ENCODE measurements around the gene NMNAT1.
A peak's percentile ranks its signal among the peaks of the same experiment; 100 is the strongest.
"Not testable (repeated sequence)": the region's sequence is repeated elsewhere in the genome, so short reads cannot be mapped to it uniquely, and the experiment has no call there.

Gene NMNAT1

GRCh38 chr1:9942939-9943788 is at the start of gene NMNAT1, which contains the start of gene LZIC:
Gene NMNAT1, plus strand, starts transcription at chr1:9943475. Its CDS starts 28,599 bp downstream, at chr1:9972074.
Gene LZIC, minus strand, starts transcription at chr1:9943391. Its CDS starts 6,772 bp downstream, at chr1:9936619.
- DNase-seq (ENCODE audit: low spot score): peak; percentile 94

GRCh38 chr1:9894115-9894514 is 49.2 kb upstream of the NMNAT1 start:
- DNase-seq (ENCODE audit: low spot score): no peak

- no peak for DNase-seq (ENCODE audit: low spot score)
Measured at GRCh38 chr1:9900142-9901043, 42.9 kb upstream of the NMNAT1 start.

- no peak for DNase-seq (ENCODE audit: low spot score)
Measured at GRCh38 chr1:9901148-9902059, 41.9 kb upstream of the NMNAT1 start.

DNA sequence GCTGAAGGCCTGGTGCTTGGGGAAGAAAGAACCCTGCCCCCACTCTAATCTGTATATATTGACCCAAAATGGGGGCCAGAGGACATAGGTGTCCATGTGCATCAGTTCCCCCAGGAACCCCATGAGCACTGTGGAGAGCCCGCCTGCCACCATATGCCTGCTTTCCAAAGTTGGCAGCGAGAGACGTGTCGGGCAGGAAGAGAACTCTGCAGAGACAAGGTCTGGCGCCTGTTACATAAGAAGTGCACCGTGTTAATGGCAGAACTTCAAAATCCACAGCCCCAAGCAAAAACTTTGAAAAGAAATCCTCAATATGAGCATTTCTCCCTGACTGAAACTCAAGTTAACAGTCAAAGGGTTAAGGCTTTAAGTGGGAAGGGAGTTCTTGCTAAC is 41.2 kb upstream of the NMNAT1 start:
- DNase-seq (ENCODE audit: low spot score): no peak

- DNase-seq (ENCODE audit: low spot score): no peak
Measured at GRCh38 chr1:9903801-9904527, 39.3 kb upstream of the NMNAT1 start.

GRCh38 chr1:9904596-9904995 is 38.7 kb upstream of the NMNAT1 start:
- no peak for DNase-seq (ENCODE audit: low spot score)

- DNase-seq (ENCODE audit: low spot score): no peak
Measured at GRCh38 chr1:9905010-9905409, 38.3 kb upstream of the NMNAT1 start.

DNA sequence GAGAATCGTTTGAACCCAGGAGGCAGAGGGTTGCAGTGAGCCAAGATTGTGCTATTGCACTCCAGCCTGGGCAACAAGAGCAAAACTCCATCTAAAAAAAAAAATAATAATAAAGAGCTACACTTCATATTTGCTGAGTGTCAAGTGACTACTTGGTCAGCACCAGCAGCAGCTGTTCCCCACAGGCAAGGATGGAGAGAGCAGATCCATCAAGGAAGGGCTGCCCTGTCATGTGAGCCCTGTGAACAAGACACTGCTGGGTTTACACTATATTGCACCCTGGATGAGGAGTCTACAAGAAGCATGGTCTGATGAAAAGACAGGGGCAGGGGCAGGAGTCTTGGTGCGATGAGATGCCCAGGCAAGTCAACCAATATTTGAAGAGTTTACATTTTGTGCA is 36.8 kb upstream of the NMNAT1 start:
- DNase-seq (ENCODE audit: low spot score): no peak

- no peak for DNase-seq (ENCODE audit: low spot score)
Measured at GRCh38 chr1:9907441-9907840, 35.8 kb upstream of the NMNAT1 start.

GRCh38 chr1:9908871-9909233 is 34.4 kb upstream of the NMNAT1 start:
- DNase-seq (ENCODE audit: low spot score): no peak

DNA sequence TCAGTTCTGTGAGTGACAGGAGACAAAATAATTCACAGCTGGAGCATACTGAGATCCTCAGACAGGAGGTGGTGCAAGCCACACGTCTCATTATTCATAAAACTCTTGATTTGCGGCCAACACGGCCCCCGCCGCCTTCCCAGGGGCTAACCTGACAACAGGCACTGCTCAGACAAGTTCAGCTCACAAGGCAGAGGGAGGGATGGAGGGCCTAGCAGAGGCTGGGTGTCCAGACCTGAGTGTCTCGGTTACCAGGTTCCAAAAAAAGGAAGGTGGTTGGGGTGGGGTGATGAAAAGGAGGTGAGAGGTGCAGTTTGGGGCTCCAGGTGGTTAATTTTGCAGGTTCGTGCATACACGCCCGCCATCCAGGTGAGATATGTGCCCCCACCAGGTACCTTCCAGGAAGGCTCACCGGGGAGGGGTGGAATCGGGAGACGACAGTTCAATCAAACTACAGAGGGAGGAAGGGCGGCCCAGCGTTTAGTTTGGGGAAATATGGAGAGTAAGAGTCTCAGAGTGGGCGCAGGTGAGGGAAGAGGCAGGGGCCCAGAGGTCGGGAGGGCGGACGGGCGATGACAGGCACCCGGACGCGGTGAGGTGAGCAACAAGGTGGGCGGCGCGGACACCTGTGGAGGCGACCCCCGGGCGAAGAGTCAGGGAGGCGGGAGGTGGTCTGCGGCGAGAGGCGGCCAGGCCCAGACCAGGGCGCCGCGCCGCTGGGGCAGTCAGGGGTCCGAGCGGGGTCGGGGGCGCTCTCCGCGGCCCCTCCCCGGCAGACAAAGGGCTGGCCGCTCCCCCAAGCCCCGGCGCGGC is 33.8 kb upstream of the NMNAT1 start:
- DNase-seq (ENCODE audit: low spot score): no peak

DNA sequence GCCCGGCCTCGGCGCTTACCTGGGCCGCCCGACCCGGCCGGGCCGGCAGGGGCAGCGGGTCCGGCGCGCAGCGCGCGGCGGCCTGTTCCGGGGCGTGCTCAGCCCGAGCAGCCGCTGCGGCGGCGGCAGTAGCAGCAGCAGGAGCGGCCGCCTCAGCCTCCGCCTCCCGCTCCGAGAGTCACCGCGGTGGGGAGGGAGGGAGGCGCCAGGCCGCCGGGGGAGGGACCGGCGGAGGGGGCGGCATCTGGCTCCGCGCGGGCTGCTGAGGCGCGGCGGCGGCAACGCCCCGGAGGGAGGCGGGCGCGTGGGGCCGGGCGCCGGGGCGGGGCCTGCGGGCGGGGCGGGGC is 33.2 kb upstream of the NMNAT1 start, which contains the start of gene CTNNBIP1:
Gene CTNNBIP1 (minus strand): TSS at position 194 of the 347 bp plus-strand sequence. CDS start 38,205 bp downstream, outside the sequence.
- DNase-seq (ENCODE audit: low spot score): no peak

- peak; percentile 98 for DNase-seq (ENCODE audit: low spot score)
Measured at GRCh38 chr1:9910423-9911178, 32.7 kb upstream of the NMNAT1 start.

DNA sequence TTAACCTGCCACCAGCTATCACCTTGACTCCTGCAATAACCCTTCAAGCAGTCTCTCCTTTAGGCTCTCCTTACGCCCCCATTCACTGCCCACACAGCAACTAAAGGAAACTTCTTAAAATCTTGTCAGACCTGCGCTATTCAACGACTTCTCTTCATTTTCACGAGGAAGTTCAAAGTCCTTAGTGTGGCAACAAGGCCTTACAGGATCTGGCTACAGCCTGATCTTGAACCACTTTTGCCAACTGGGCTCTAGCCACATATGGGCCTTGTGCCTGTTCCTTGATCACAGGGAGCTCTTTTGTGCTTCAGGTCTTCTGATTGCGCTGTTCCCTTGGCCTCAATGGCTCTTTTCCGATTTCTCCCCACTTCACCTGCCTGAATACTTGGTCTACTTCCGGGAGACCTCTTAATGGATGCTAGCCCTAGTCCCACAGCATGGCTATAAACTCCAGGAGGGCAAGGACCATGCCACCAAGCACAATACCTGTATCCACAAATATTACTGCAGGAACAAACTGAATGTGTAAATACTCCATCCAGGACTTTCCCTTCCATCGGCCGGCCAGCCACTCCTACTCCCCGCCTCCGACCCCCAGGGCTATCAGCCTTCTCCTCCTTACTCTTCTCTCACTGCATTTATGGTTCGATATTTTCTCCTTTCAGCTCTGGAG is 30.9 kb upstream of the NMNAT1 start:
- no peak for DNase-seq (ENCODE audit: low spot score)

- DNase-seq (ENCODE audit: low spot score): no peak
Measured at GRCh38 chr1:9914610-9914937, 28.7 kb upstream of the NMNAT1 start.

- DNase-seq (ENCODE audit: low spot score): no peak
Measured at GRCh38 chr1:9916452-9916851, 26.8 kb upstream of the NMNAT1 start.

- DNase-seq (ENCODE audit: low spot score): not testable (repeated sequence)
Measured at GRCh38 chr1:9917495-9917894, 25.8 kb upstream of the NMNAT1 start.

- no peak for DNase-seq (ENCODE audit: low spot score)
Measured at GRCh38 chr1:9917901-9918300, 25.4 kb upstream of the NMNAT1 start.

Data from LoVo (cell line).